ENCODE data around the gene KCNK10. TPM values are rescaled to one million over a fixed set of nuclear protein-coding genes. Genes with fewer than 3 reads are reported as not detected.
"Not testable (repeated sequence)": the region's sequence is repeated elsewhere in the genome, so short reads cannot be mapped to it uniquely, and the experiment has no call there.

The KCNK10 gene
- total RNA-seq, 2 donors from 2014 or later, result not detected

GRCh38 chr14:88276923-88277596 lies 46.0 kb downstream of the KCNK10 start:
- no peak for DNase-seq (ENCODE audit: low spot score)
- intact Hi-C loops (cut with DNase I), result no loop called here

- no peak for DNase-seq (ENCODE audit: low spot score)
- intact Hi-C loops (cut with DNase I), result no loop called here
Measured at GRCh38 chr14:88272390-88273269, 50.4 kb downstream of the KCNK10 start.

- DNase-seq (ENCODE audit: low spot score), result no peak
- intact Hi-C loops (cut with DNase I), result no loop called here
Measured at GRCh38 chr14:88271205-88271604, 51.9 kb downstream of the KCNK10 start.

DNA sequence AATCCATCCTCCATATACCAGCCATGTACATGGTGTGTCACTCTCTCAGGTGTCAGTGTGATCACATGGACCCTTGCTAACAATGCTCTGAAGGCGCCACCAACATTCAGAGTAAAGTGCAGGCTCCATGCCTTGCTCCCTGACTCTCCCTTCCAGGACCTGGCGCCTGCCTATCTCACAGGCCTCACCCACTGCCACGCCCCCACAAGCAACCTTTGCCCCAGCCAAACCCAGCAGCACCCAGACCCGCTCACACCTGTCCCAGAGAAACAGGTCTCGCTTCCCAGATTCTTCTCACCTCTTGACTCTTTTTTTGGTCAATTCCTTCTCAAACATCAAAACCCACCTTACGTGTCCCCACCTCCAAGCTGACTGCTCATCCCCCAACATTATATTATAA lies 52.3 kb downstream of the KCNK10 start:
- DNase-seq (ENCODE audit: low spot score), result no peak
- intact Hi-C loops (cut with DNase I), result no loop called here

DNA sequence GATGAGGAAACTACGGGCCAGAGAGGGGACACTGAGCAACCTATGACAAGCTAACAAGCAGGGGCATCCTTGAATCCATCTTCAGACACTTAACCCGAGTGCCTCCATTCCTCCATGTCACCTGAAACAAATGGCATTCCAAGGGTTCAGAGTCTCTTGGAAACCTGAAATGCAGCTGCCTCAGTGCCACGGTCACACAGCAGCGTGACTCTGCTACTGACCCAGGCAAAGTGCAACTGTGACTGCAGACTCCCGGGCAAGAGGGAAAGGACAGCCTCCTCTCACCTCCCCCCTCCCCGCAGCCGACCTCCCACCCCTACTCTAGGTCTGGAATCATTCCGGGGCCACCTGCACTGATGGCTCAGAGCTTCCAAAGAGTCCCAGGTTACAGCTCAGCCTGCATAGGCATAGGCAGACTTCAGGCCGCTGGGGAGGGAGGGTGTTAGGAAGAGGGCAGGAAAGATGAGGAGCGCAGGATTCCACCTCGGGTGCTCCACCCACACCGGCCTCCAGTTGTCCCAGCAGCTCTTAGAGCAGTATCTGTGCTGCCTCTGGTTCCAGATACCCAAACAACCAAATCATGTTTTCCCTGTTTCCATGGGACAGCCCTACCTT lies 53.2 kb downstream of the KCNK10 start:
- intact Hi-C loops (cut with DNase I), result no loop called here
- no peak for DNase-seq (ENCODE audit: low spot score)

GRCh38 chr14:88266474-88266873 lies 56.6 kb downstream of the KCNK10 start:
- intact Hi-C loops (cut with DNase I), result no loop called here
- no peak for DNase-seq (ENCODE audit: low spot score)

GRCh38 chr14:88264116-88264515 lies 59.0 kb downstream of the KCNK10 start:
- DNase-seq (ENCODE audit: low spot score), result no peak
- intact Hi-C loops (cut with DNase I), result no loop called here

DNA sequence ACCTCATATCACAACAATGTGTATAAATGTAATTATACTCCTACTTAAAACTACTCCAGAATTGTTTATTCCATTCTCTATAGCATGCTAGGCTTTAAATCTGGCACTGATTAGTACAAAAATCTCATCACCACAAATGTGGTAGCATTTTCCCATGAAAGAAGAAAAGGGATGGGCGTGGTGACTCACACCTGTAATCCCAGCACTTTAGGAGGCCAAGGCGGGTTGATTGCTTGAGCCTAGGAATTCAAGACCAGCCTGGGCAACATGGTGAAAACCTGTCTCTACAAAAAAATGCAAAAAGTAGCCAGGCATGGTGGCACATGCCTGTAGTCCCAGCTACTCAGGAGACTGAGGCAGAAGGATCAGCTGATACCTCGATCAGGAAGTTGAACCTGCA lies 61.8 kb downstream of the KCNK10 start:
- DNase-seq (ENCODE audit: low spot score); intact Hi-C loops (cut with DNase I): not testable (repeated sequence)

DNA sequence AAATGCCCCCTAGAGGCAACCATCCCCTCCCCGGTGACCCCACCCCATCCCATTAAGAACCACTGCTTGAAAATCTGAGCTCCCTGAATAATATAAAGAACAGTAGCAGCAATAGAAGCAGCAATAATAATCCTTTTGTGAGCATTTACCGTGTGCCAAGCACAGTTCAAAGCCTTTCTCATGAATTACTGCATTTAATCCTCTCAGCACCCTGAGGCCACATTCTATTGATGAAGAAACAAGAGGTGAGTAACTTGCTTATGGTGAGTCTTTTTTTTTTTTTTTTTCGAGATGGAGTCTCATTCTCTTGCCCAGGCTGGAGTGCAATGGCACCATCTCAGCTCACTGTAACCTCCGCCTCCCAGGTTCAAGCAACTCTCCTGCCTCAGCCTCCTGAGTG lies 65.0 kb downstream of the KCNK10 start:
- intact Hi-C loops (cut with DNase I), result no loop called here
- DNase-seq (ENCODE audit: low spot score), result no peak

DNA sequence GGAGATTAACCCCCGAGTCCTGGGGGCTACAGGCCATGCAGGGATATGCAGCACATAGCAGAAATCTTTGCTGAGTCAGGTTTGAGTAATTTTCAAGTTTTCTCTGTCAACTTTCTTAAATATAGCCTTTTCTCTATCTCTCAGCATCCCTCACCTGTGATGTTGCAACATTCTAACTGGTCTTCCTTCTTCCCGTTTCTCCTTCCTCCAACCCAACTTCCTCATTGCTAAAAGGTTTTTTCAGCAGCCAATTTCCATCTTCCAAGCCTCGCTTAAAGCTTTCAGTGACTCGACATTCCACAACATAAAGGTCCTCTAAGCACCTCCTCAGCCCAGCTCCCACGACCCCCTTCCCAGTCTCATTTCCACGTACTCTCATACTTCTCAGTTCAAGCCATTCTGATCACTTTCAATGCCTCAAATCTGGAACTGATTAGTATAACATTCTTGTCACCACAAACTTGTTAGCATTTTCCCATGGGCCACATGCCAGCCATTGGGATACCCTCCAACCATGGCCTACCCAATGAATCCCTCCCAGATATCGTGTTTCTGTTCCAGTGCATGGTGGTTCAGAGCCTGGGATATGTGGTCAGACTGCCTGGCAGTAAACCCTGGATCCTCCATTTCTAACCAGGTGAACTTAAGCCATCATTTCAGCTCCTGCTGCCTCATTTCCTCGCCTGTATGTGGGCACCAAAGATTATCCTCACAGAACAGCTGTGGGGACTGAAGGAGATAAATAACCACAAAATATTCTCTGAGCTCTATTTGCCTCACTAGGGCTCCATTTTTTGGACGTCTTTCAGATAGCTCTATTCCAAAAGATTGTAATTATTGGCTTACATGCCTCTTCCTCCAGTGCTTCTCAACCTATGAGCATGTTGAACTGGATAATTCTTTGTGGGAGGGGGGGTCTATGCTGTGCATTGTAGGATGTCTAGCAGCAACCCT lies 65.8 kb downstream of the KCNK10 start:
- intact Hi-C loops (cut with DNase I), result no loop called here
- DNase-seq (ENCODE audit: low spot score), result no peak

GRCh38 chr14:88255798-88256197 lies 67.3 kb downstream of the KCNK10 start:
- intact Hi-C loops (cut with DNase I), result no loop called here
- no peak for DNase-seq (ENCODE audit: low spot score)

- intact Hi-C loops (cut with DNase I), result no loop called here
- DNase-seq (ENCODE audit: low spot score), result no peak
Measured at GRCh38 chr14:88255196-88255595, 67.9 kb downstream of the KCNK10 start.

- intact Hi-C loops (cut with DNase I), result no loop called here
- no peak for DNase-seq (ENCODE audit: low spot score)
Measured at GRCh38 chr14:88252498-88252897, 70.6 kb downstream of the KCNK10 start.

GRCh38 chr14:88251650-88252049 lies 71.4 kb downstream of the KCNK10 start:
- intact Hi-C loops (cut with DNase I), result no loop called here
- DNase-seq (ENCODE audit: low spot score), result no peak

- intact Hi-C loops (cut with DNase I), result no loop called here
Measured at GRCh38 chr14:88249266-88249665, 73.8 kb downstream of the KCNK10 start.

GRCh38 chr14:88248606-88249005 lies 74.5 kb downstream of the KCNK10 start:
- DNase-seq (ENCODE audit: low spot score), result no peak
- intact Hi-C loops (cut with DNase I), result no loop called here

More at GRCh38 chr14:88249266-88249665, 73.8 kb downstream of the KCNK10 start:
- DNase-seq (ENCODE audit: low spot score), result no peak

DNA sequence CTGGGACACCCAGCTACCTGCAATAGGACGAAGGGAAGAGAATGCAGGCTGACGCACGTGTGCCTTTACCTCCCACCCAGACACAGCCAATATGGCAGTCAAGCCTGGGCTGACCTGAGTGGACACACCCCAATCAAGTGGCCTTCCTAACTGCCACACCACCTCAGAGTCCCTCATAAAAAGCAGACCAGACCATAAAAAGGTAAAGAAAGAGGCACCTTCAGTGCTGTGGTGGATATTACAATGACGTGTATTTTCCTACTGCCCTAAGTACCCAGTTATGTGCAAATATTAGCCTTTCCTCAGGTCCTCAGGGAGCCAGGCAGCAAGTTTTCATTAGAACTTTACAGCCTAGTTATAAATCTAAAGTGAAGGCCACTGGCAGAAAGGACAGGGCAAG lies 75.8 kb downstream of the KCNK10 start:
- intact Hi-C loops (cut with DNase I), result no loop called here
- DNase-seq (ENCODE audit: low spot score), result no peak

DNA sequence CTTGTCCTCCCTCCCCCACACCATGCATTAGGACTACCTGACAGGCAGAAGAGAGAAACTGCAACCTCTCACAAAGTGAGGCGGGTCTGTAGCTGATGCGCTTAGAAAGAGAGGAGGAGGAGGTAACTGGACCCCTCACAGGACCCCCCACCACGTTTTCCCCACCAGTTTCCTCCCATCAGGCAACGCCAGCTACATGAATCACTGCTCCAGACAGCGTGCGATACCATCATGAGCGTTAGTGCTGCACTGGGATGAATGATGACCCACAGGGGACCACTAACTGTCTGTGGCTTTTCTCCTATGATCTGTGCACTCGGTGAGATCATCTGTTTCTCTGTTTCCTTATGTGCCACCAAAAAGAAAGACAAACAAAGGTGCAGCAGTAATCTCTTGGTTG lies 77.7 kb downstream of the KCNK10 start:
- no peak for DNase-seq (ENCODE audit: low spot score)
- intact Hi-C loops (cut with DNase I), result no loop called here

- DNase-seq (ENCODE audit: low spot score), result no peak
- intact Hi-C loops (cut with DNase I), result no loop called here
Measured at GRCh38 chr14:88243946-88244345, 79.1 kb downstream of the KCNK10 start.
